Stomach (tissue), 4 donors: ENCODE data around the gene NUB1.

Experiments used
- POLR2A ChIP-seq, 4 donors: fragments of 450-650 bp; IDR thresholded peaks; one replicate each; pipeline ENCODE4 v1.6.1; 2016; ENCODE audit warnings: antibody characterized with exemption in 4 of 4, control low read depth in 2 of 4, mild to moderate bottlenecking in 1 of 4, moderate library complexity in 1 of 4
- POLR2AphosphoS5 ChIP-seq, 3 donors: sonication (generic); formaldehyde crosslinking; IDR thresholded peaks; one replicate each; pipeline ENCODE4 v1.6.1; 2016; ENCODE audit warnings: antibody characterized with exemption in 3 of 3
- TF ChIP-seq, protein P1 (sequence below), 7 experiments: fragments of 450-650 bp in 4 of 7; fragments of 200-600 bp in 3 of 7; sonication (generic) in 3 of 7; IDR thresholded peaks; one replicate each; pipeline ENCODE4 v1.5.1; 2016 to 2019; ENCODE audit warnings: antibody characterized with exemption in 7 of 7, control low read depth in 2 of 7, mild to moderate bottlenecking in 1 of 7

DNA sequence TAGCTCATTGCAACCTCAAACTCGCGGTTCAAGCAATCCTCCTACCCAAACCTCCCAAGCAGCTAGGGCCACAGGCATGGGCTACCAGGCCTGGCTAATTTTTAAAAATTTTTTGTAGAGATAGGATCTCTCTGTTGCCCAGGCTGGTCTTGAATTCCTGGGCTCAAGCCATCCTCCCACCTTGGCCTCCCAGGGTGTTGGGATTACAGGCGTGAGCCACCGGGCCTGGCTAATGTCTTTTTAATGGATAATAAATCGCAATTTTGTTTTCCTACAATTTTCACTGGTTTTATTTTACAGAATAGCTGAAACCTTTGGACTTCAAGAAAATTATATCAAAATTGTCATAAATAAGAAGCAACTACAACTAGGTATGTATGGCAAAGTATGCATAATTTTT lies 10.9 kb downstream of the NUB1 start:
- TF ChIP-seq, protein P1, sequence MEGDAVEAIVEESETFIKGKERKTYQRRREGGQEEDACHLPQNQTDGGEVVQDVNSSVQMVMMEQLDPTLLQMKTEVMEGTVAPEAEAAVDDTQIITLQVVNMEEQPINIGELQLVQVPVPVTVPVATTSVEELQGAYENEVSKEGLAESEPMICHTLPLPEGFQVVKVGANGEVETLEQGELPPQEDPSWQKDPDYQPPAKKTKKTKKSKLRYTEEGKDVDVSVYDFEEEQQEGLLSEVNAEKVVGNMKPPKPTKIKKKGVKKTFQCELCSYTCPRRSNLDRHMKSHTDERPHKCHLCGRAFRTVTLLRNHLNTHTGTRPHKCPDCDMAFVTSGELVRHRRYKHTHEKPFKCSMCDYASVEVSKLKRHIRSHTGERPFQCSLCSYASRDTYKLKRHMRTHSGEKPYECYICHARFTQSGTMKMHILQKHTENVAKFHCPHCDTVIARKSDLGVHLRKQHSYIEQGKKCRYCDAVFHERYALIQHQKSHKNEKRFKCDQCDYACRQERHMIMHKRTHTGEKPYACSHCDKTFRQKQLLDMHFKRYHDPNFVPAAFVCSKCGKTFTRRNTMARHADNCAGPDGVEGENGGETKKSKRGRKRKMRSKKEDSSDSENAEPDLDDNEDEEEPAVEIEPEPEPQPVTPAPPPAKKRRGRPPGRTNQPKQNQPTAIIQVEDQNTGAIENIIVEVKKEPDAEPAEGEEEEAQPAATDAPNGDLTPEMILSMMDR (IDR thresholded peaks at IDR 0.05), result no peak
- no peak for TF ChIP-seq POLR2AphosphoS5 (IDR thresholded peaks at IDR 0.05)
- no peak for TF ChIP-seq POLR2A (IDR thresholded peaks at IDR 0.05)
